Endothelial cell of umbilical vein (primary cell): ENCODE data around the gene SH3PXD2A.

ENCODE experiments used
- EZH2 ChIP-seq: IDR thresholded peaks from 2 replicates; pipeline ENCODE4 v1.6.1; 2012; ENCODE audit warnings: borderline replicate concordance, low read depth, mild to moderate bottlenecking, moderate library complexity, low read length, inconsistent platforms; ENCODE audit not compliant: severe bottlenecking
- FOS ChIP-seq: IDR thresholded peaks from 2 replicates; pipeline ENCODE4 v1.6.1; 2011; ENCODE audit warnings: mild to moderate bottlenecking, low read length, moderate library complexity, borderline replicate concordance; ENCODE audit not compliant: insufficient read depth
- MYC ChIP-seq: IDR thresholded peaks from one replicate; pipeline ENCODE4 v1.6.1; 2011; ENCODE audit warnings: mild to moderate bottlenecking, low read depth, low read length
- POLR2A ChIP-seq: IDR thresholded peaks from 2 replicates; pipeline ENCODE4 v1.6.1; 2012; ENCODE audit warnings: low read depth, mild to moderate bottlenecking, control low read depth, low read length
- POLR2AphosphoS5 ChIP-seq: IDR thresholded peaks from 2 replicates; pipeline ENCODE4 v1.6.1; 2012; ENCODE audit warnings: low read depth, mild to moderate bottlenecking, control low read depth, low read length, moderate library complexity; ENCODE audit not compliant: insufficient read depth
- TF ChIP-seq, protein P1 (sequence below), 2 donors: IDR thresholded peaks; 1 replicate in 1 of 2; 2 replicates in 1 of 2; pipeline ENCODE4 v1.5.1; 2011; ENCODE audit warnings: low read length in 2 of 2, mild to moderate bottlenecking in 2 of 2, moderate library complexity in 2 of 2, control low read depth in 1 of 2, inconsistent platforms in 1 of 2, low read depth in 1 of 2; ENCODE audit not compliant: insufficient read depth in 1 of 2; ENCODE audit errors: extremely low read depth in 1 of 2

DNA sequence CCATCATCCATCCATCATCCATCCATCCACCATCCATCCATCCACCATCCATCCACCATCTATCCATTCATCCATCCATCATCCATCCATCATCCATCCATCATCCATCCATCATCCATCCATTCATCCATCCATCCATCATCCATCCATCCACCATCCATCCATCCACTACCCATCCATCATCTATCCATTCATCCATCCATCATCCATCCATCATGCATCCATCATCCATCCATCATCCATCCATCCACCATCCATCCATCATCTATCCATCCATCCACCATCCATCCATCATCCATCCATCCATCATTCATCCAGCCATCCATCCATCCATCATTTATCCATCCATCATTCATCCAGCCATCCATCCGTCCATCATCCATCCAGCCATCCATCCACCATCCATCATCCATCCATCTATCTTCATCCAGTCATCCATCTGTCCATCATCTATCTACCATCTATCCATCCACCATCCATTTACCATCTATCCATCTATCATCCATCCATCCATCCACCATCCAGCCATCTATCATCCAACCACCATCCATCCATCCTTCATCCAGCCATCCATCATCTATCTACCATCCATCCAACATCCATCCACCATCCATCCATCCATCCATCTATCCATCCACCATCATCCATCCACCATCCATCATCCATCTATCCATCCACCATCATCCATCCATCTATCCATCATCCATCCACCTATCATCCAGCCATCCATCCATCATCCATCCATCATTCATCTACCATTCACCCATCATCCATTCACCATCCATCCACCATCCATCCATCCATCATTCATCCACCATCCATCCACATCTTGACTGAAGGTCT is 153.8 kb downstream of the SH3PXD2A start:
- TF ChIP-seq, protein P1, sequence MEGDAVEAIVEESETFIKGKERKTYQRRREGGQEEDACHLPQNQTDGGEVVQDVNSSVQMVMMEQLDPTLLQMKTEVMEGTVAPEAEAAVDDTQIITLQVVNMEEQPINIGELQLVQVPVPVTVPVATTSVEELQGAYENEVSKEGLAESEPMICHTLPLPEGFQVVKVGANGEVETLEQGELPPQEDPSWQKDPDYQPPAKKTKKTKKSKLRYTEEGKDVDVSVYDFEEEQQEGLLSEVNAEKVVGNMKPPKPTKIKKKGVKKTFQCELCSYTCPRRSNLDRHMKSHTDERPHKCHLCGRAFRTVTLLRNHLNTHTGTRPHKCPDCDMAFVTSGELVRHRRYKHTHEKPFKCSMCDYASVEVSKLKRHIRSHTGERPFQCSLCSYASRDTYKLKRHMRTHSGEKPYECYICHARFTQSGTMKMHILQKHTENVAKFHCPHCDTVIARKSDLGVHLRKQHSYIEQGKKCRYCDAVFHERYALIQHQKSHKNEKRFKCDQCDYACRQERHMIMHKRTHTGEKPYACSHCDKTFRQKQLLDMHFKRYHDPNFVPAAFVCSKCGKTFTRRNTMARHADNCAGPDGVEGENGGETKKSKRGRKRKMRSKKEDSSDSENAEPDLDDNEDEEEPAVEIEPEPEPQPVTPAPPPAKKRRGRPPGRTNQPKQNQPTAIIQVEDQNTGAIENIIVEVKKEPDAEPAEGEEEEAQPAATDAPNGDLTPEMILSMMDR (IDR thresholded peaks at IDR 0.05; ENCODE audit: extremely low read depth in 1 of 2, insufficient read depth in 1 of 2, low read depth in 1 of 2, low read length in 2 of 2) = no peak
- TF ChIP-seq POLR2A (no peak), FOS (no peak), MYC (no peak), POLR2AphosphoS5 (no peak), EZH2 (no peak)
